ENCODE results near the gene KREMEN1.

GRCh38 chr22:29121124-29121523 is 48.3 kb downstream of the KREMEN1 start:
- no peak for TF ChIP-seq KLF13 (tag; IDR thresholded peaks at IDR 0.05; ENCODE audit: borderline replicate concordance, low read depth)
- no peak for TF ChIP-seq CTCF (IDR thresholded peaks at IDR 0.05 in 2 of 3, conservative IDR thresholded peaks at IDR 0.05 in 1 of 3; ENCODE audit: insufficient read depth in 2 of 3, low read depth in 1 of 3, low read length in 3 of 3)
